Hepatocyte (in vitro differentiated cells): ENCODE data around the gene SLC34A3. TPM values are rescaled to one million over a fixed set of nuclear protein-coding genes. Genes with fewer than 3 reads are reported as not detected.

Experiments
- DNase-seq: peaks from one replicate; pipeline ENCODE4 v3.0.0-alpha.2; 2016; ENCODE audit warnings: low spot score
- H2AFZ ChIP-seq: fragments of 200-600 bp; sonication (generic); 2 replicates; pipeline ENCODE4 v1.6.0; 2016; ENCODE audit warnings: antibody characterized with exemption, mild to moderate bottlenecking
- H3K27ac ChIP-seq: fragments of 200-600 bp; sonication (generic); 2 replicates; pipeline ENCODE4 v1.5.1; 2016; ENCODE audit warnings: mild to moderate bottlenecking
- H3K27me3 ChIP-seq: fragments of 200-600 bp; sonication (generic); 2 replicates; pipeline ENCODE4 v1.6.1; 2016
- H3K36me3 ChIP-seq: fragments of 200-600 bp; sonication (generic); replicated peaks from 2 replicates; pipeline ENCODE4 v1.5.1; 2016; ENCODE audit warnings: low read depth; ENCODE audit not compliant: insufficient read depth
- H3K4me1 ChIP-seq: fragments of 200-600 bp; sonication (generic); 2 replicates; pipeline ENCODE4 v1.5.1; 2016; ENCODE audit warnings: mild to moderate bottlenecking, moderate library complexity; ENCODE audit not compliant: insufficient read depth
- H3K4me2 ChIP-seq: fragments of 200-600 bp; sonication (generic); 2 replicates; pipeline ENCODE4 v1.6.0; 2016
- H3K4me3 ChIP-seq: fragments of 200-600 bp; sonication (generic); 2 replicates; pipeline ENCODE4 v1.5.1; 2016; ENCODE audit warnings: mild to moderate bottlenecking
- H3K79me2 ChIP-seq: fragments of 200-600 bp; sonication (generic); 2 replicates; pipeline ENCODE4 v1.6.0; 2017; ENCODE audit warnings: mild to moderate bottlenecking
- H3K9me2 ChIP-seq: fragments of 200-600 bp; sonication (generic); replicated peaks from 2 replicates; pipeline ENCODE4 v1.6.0; 2017; ENCODE audit warnings: mild to moderate bottlenecking; ENCODE audit not compliant: insufficient read depth
- H3K9me3 ChIP-seq: fragments of 200-600 bp; sonication (generic); 2 replicates; pipeline ENCODE4 v1.5.1; 2016; ENCODE audit warnings: low read depth, mild to moderate bottlenecking
- H4K20me1 ChIP-seq: fragments of 200-600 bp; sonication (generic); 2 replicates; pipeline ENCODE4 v1.6.0; 2016; ENCODE audit warnings: mild to moderate bottlenecking; ENCODE audit not compliant: insufficient read depth, poor library complexity, severe bottlenecking
- CTCF ChIP-seq: fragments of 200-600 bp; sonication (generic); IDR thresholded peaks from 2 replicates; pipeline ENCODE4 v1.5.1; 2016; ENCODE audit warnings: antibody characterized with exemption, mild to moderate bottlenecking; ENCODE audit not compliant: poor library complexity
- EZH2 ChIP-seq: fragments of 200-600 bp; sonication (generic); IDR thresholded peaks from 2 replicates; pipeline ENCODE4 v1.6.1; 2016; ENCODE audit warnings: antibody characterized with exemption, mild to moderate bottlenecking, borderline replicate concordance
- EZH2phosphoT487 ChIP-seq: fragments of 200-600 bp; sonication (generic); IDR thresholded peaks from one replicate; pipeline ENCODE4 v1.6.1; 2018; ENCODE audit warnings: antibody characterized with exemption, mild to moderate bottlenecking, low read depth, moderate library complexity; ENCODE audit not compliant: unreplicated experiment, severe bottlenecking
- WGBS: methylation state at CpG from one replicate; pipeline ENCODE4 v1.1.6; 2016; ENCODE audit warnings: low lambda C conversion rate; ENCODE audit errors: missing lambda C conversion rate; 5-methylcytosine and 5-hydroxymethylcytosine counted together
- polyA plus RNA-seq: library from polyadenylated mRNA; unstranded; fragments of >200 nt; fragmentation: Nextera tagmentation; extraction: Ambion mirVana; gene quantifications from 2 replicates; pipeline ENCODE4 v1.2.1, GENCODE V29; 2016
- total RNA-seq: library from RNA; depleted of rRNA; stranded (reverse); fragments of >200 nt; gene quantifications from 2 replicates; pipeline ENCODE4 v1.2.3, GENCODE V29; 2014

The SLC34A3 gene
- total and polyA plus RNA-seq, 2 experiments from 2014 or later: 2.7 to 4.7 TPM

DNA sequence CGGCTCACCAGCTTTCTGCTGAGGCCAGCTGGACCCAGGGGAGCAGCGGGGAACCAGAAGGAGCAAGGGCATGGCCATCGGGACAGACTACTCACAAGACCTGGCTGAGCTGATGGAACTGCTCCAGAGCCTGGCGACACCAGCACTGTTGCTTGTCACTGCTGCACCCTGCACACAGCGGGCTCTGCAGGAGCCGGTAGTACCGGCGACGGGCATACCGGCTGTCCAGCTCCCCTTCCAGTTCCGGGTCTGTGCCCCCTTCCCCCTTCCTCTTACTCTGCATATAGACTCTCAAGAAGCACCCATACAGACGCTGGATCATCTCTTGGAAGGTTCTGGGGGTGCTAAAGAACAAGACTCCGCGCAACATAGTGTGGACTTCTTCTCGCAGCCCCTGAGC lies 43.3 kb upstream of the SLC34A3 start:
- 91% methylated on average over 15 of the region's 15 CpGs for WGBS
- H3K36me3 ChIP-seq: no peaks in the 10 kb centered on the region
- H4K20me1 ChIP-seq: peaks cover 25% of the 10 kb centered on the region
- no peaks in the 10 kb centered on the region for H3K27me3 ChIP-seq
- DNase-seq: no peak
- H3K4me3 ChIP-seq: peak overlapping the region; percentile 59
- H2AFZ ChIP-seq: no peak overlapping the region
- peak overlapping the region; percentile 95 for H3K4me2 ChIP-seq
- no peak for TF ChIP-seq EZH2
- TF ChIP-seq CTCF: no peak
- no peak for TF ChIP-seq EZH2phosphoT487
- H3K79me2 ChIP-seq: peaks cover 49% of the 10 kb centered on the region
- H3K4me1 ChIP-seq: peaks cover 22% of the 10 kb centered on the region
- no peaks in the 10 kb centered on the region for H3K9me2 ChIP-seq
- H3K27ac ChIP-seq: no peak overlapping the region
- H3K9me3 ChIP-seq: no peaks in the 10 kb centered on the region

DNA sequence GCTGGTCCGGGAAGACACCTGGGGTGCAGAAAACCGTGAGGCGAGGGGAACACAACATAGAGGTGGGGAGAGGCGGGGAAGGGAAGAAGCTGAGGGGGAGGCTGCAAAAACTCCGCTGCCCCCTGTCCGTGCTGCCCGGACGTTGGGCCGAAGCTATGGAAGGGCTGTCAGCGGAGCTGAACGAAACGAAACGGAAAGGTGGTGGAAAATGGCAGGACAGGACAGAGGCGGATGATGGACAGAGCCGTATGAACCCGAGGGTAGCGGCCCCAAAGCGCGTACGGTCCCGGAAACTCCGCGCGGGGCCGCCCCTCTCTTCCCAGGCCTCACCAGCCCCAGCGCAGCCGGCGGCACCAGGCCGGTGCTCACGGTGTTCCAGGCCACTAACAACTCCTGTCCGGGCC lies 42.6 kb upstream of the SLC34A3 start:
- Histone ChIP-seq H3K4me2 (peak overlapping the region; percentile 95), H3K27ac (peak overlapping the region; percentile 98), H3K36me3 (no peaks in the 10 kb centered on the region), H2AFZ (peak overlapping the region; percentile 77), H3K9me3 (no peaks in the 10 kb centered on the region), H3K9me2 (no peaks in the 10 kb centered on the region), H4K20me1 (peaks cover 25% of the 10 kb centered on the region), H3K4me3 (peak overlapping the region; percentile 59), H3K79me2 (peaks cover 56% of the 10 kb centered on the region), H3K4me1 (peaks cover 22% of the 10 kb centered on the region), H3K27me3 (no peaks in the 10 kb centered on the region)
- no peak for DNase-seq
- 2% methylated on average over 30 of the region's 31 CpGs for WGBS
- no peak for TF ChIP-seq CTCF
- no peak for TF ChIP-seq EZH2phosphoT487
- no peak for TF ChIP-seq EZH2

DNA sequence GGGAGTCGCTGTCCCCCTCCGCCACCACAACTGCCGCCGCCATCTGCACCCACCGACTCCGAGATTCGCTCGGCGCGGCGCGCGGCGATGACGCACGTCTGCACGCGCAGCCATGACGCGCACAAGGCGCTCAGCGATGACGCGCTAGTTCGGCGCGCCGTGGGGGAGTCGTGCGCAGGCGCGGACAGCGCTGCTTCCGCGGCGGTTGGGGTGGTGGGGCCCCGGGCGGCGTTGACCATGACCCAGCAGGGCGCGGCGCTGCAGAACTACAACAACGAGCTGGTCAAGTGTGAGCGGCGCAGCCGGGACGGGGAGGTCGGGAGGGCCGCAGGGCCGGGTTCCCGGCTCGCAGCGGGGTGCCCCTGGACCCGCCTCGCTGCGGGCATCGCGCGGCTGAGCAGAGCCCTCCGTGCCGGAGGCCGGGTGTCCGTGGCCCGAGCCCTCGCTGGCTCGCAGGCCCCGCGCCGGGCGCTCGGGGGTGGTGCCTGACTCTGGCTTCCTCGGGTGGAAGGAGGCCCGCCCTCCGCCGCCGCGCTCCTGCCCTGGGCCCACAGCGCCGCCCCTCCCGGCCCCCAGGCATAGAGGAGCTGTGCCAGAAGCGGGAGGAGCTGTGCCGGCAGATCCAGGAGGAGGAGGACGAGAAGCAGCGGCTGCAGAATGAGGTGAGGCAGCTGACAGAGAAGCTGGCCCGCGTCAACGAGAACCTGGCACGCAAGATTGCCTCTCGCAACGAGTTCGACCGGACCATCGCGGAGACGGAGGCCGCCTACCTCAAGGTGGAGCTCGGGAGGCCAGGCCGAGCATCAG lies 42.0 kb upstream of the SLC34A3 start, which contains the start of the genes ANAPC2 and SSNA1:
Gene ANAPC2 (minus strand): TSS at position 71 of the 807 bp plus-strand sequence. CDS start 28 bp downstream, at position 43.
Gene SSNA1 (plus strand): TSS at position 187 of the 807 bp plus-strand sequence. CDS start 51 bp downstream, at position 238.
- H3K4me1 ChIP-seq: peaks cover 22% of the 10 kb centered on the region
- DNase-seq: peak; percentile 97
- H3K27ac ChIP-seq: peak within 1 kb of the TSS; percentile 98
- peak within 1 kb of the TSS; percentile 62 for H3K4me3 ChIP-seq
- peak within 1 kb of the TSS; percentile 95 for H3K4me2 ChIP-seq
- peaks cover 62% of the 10 kb centered on the region for H3K79me2 ChIP-seq
- TF ChIP-seq CTCF (peak; percentile 45), EZH2phosphoT487 (no peak)
- no peaks in the 10 kb centered on the region for H3K9me2 ChIP-seq
- peaks cover 30% of the 10 kb centered on the region for H4K20me1 ChIP-seq
- no peaks in the 10 kb centered on the region for H3K36me3 ChIP-seq
- H3K27me3 ChIP-seq: no peaks in the 10 kb centered on the region
- peak within 1 kb of the TSS; percentile 77 for H2AFZ ChIP-seq
- under 1% methylated on average over 70 of the region's 98 CpGs for WGBS
- H3K9me3 ChIP-seq: no peaks in the 10 kb centered on the region
